Thyroid gland (tissue), 4 donors: ENCODE data around the gene CLIC5. TPM values are rescaled to one million over a fixed set of nuclear protein-coding genes. Genes with fewer than 3 reads are reported as not detected.

Experiments used
- DNase-seq, 2 donors: peaks; one replicate each; pipeline ENCODE4 v3.0.0-alpha.2; 2019
- H3K27ac ChIP-seq, 3 donors: fragments of 200-600 bp; sonication (generic); 1 replicate in 2 of 3; 2 replicates in 1 of 3; pipeline ENCODE4 v1.5.1; 2016 to 2019; ENCODE audit warnings: mild to moderate bottlenecking in 1 of 3, moderate library complexity in 1 of 3
- H3K27me3 ChIP-seq: fragments of 200-600 bp; sonication (generic); one replicate; pipeline ENCODE4 v1.5.1; 2019
- H3K36me3 ChIP-seq, 2 donors: fragments of 200-600 bp; sonication (generic); one replicate each; pipeline ENCODE4 v1.5.1; 2016 to 2019
- H3K4me1 ChIP-seq, 2 donors: fragments of 200-600 bp; sonication (generic); one replicate each; pipeline ENCODE4 v1.5.1; 2017 to 2019
- H3K4me3 ChIP-seq, 3 donors: fragments of 200-600 bp; sonication (generic); replicated peaks in 1 of 3; 1 replicate in 2 of 3; 2 replicates in 1 of 3; pipeline ENCODE4 v1.5.1; 2016; ENCODE audit warnings: mild to moderate bottlenecking in 1 of 3
- H3K9me3 ChIP-seq: fragments of 200-600 bp; sonication (generic); one replicate; pipeline ENCODE4 v1.5.1; 2017
- POLR2A ChIP-seq, 2 donors: fragments of 450-650 bp; IDR thresholded peaks; one replicate each; pipeline ENCODE4 v1.6.1; 2017; ENCODE audit warnings: antibody characterized with exemption in 2 of 2, mild to moderate bottlenecking in 2 of 2, moderate library complexity in 1 of 2
- WGBS, 2 donors: methylation state at CpG; one replicate each; pipeline ENCODE4 v1.1.5; 2017; 5-methylcytosine and 5-hydroxymethylcytosine counted together
- intact Hi-C: fragments of 100-400 bp; cut with DNase I; formaldehyde crosslinking; loops from one replicate; pipeline ENCODE4 v1.15.1; 2023
- total RNA-seq, 4 donors: library from RNA; depleted of rRNA; stranded (reverse); fragments of >200 nt; gene quantifications; one replicate each; pipeline ENCODE4 v1.2.3, GENCODE V29; 2016
- TF ChIP-seq, protein P1 (sequence below), 6 experiments: fragments of 200-600 bp in 3 of 6; fragments of 450-650 bp in 3 of 6; sonication (generic) in 3 of 6; IDR thresholded peaks; one replicate each; pipeline ENCODE4 v1.5.1; 2016 to 2019; ENCODE audit warnings: antibody characterized with exemption in 6 of 6, mild to moderate bottlenecking in 2 of 6, inconsistent platforms in 1 of 6, moderate library complexity in 1 of 6

Gene CLIC5
- total RNA-seq, 4 donors from 2014 or later: 10.5 to 15.5 (median 11.7) TPM

- Histone ChIP-seq H3K4me1 (peaks cover 42 to 60% of the 10 kb centered on the region in 2 donors), H3K27ac (peak overlapping the region; percentile 68 to 86 (median 73)), H3K9me3 (no peaks in the 10 kb centered on the region), H3K4me3 (no peak overlapping the region), H3K27me3 (no peaks in the 10 kb centered on the region), H3K36me3 (no peaks in the 10 kb centered on the region)
- intact Hi-C loops: no loop called here
- no peak for DNase-seq
- no peak for TF ChIP-seq POLR2A (IDR thresholded peaks at IDR 0.05)
- TF ChIP-seq, protein P1, sequence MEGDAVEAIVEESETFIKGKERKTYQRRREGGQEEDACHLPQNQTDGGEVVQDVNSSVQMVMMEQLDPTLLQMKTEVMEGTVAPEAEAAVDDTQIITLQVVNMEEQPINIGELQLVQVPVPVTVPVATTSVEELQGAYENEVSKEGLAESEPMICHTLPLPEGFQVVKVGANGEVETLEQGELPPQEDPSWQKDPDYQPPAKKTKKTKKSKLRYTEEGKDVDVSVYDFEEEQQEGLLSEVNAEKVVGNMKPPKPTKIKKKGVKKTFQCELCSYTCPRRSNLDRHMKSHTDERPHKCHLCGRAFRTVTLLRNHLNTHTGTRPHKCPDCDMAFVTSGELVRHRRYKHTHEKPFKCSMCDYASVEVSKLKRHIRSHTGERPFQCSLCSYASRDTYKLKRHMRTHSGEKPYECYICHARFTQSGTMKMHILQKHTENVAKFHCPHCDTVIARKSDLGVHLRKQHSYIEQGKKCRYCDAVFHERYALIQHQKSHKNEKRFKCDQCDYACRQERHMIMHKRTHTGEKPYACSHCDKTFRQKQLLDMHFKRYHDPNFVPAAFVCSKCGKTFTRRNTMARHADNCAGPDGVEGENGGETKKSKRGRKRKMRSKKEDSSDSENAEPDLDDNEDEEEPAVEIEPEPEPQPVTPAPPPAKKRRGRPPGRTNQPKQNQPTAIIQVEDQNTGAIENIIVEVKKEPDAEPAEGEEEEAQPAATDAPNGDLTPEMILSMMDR (IDR thresholded peaks at IDR 0.05): no peak
Measured at GRCh38 chr6:45963896-45964295, 51.8 kb downstream of the CLIC5 start.

DNA sequence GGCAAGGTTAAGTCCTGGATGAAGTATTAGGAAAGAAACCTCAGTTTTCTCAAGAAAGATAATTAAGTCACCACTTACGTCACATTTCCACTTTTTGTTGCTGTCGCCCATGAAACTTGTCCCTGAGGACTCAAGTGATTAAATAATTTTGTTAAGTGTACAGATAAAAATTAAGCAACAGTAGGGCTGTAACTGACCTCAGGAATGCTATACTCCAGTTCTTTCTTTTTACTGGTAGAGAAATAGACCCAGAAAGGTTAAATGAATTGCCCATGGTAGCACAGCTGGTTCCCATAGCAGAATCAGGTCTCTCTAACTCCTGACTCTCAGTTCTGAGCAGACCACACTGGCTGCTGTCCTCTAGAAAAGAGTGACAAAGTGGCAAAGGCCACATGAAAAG is 54.5 kb downstream of the CLIC5 start:
- Histone ChIP-seq H3K4me1 (peaks cover 43 to 55% of the 10 kb centered on the region in 2 donors), H3K4me3 (no peak overlapping the region), H3K27ac (peak overlapping the region in 2 of 3 donors; percentile 75 to 87), H3K9me3 (no peaks in the 10 kb centered on the region), H3K36me3 (no peaks in the 10 kb centered on the region), H3K27me3 (no peaks in the 10 kb centered on the region)
- intact Hi-C loops: no loop called here
- WGBS, 2 donors: 85 to 92% methylated on average over 2 of the region's 2 CpGs
- TF ChIP-seq, protein P1 (IDR thresholded peaks at IDR 0.05): no peak
- no peak for TF ChIP-seq POLR2A (IDR thresholded peaks at IDR 0.05)
- DNase-seq: no peak

DNA sequence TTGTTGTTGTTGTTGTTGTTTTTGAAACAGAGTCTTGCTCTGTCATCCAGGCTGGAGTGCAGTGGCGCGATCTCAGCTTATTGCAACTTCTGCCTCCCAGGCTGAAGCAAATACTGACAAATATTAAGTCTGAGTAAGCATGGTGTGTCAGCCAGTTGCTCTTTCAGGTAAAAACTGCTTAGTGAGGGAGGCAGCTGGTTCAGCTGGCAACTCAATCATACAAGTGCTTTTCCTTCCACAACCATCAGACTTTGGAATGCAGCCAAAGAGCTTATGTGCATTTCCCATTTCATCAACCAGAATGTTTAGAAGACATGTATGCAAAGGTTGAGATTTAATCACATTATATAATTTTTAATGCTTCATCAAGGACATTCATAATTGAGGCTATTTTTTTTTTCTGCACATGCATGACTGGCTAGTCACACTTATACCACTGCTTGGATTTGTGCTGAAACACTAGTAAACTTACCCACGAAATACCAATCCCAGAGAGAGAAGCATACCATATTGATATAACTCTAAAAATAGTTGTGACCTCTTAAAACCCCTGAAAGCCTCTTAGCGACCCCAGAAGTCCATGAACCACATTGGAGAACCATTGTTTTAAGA is 56.0 kb downstream of the CLIC5 start:
- intact Hi-C loops: no loop called here
- Histone ChIP-seq H3K4me3 (no peak overlapping the region), H3K27ac (peak overlapping the region; percentile 75 to 89 (median 87)), H3K9me3 (no peaks in the 10 kb centered on the region), H3K36me3 (no peaks in the 10 kb centered on the region), H3K4me1 (peaks cover 33 to 40% of the 10 kb centered on the region in 2 donors), H3K27me3 (no peaks in the 10 kb centered on the region)
- DNase-seq: peak; percentile 53 to 62
- 28 to 29% methylated on average over 4 of the region's 4 CpGs for WGBS, 2 donors
- TF ChIP-seq, protein P1 (IDR thresholded peaks at IDR 0.05): no peak
- no peak for TF ChIP-seq POLR2A (IDR thresholded peaks at IDR 0.05)

DNA sequence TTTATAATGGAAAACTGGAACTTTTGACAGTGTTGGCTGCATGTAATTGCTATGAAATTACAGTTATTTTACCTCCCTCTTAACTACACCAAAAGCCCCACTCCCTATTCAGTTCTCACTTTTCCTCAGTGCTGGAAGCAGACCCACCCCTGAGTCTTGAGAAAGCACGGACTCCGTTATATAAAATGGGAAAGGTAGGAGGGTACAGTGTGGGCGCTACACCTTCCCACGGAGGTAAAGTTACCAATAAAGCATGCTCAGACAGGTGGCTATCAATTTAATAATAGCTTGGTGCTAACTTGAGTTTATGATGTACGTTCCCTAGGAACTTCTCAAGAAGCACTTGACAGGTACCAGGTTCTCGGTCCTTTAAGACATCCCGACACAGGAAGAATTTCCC is 59.0 kb downstream of the CLIC5 start:
- H3K27me3 ChIP-seq: no peaks in the 10 kb centered on the region
- DNase-seq: no peak
- H3K36me3 ChIP-seq: no peaks in the 10 kb centered on the region
- no peak overlapping the region for H3K27ac ChIP-seq
- no peak overlapping the region for H3K4me3 ChIP-seq
- H3K9me3 ChIP-seq: no peaks in the 10 kb centered on the region
- WGBS, 2 donors: 91% methylated on average over 7 of the region's 7 CpGs
- intact Hi-C loops: no loop called here
- TF ChIP-seq POLR2A (IDR thresholded peaks at IDR 0.05): no peak
- TF ChIP-seq, protein P1 (IDR thresholded peaks at IDR 0.05): no peak
- peaks cover 35 to 36% of the 10 kb centered on the region in 2 donors for H3K4me1 ChIP-seq

GRCh38 chr6:45956176-45956575 is 59.5 kb downstream of the CLIC5 start:
- TF ChIP-seq POLR2A (IDR thresholded peaks at IDR 0.05): no peak
- TF ChIP-seq, protein P1 (IDR thresholded peaks at IDR 0.05): no peak
- 68 to 71% methylated on average over 5 of the region's 5 CpGs for WGBS, 2 donors
- H3K27me3 ChIP-seq: no peaks in the 10 kb centered on the region
- H3K27ac ChIP-seq: no peak overlapping the region
- intact Hi-C loops: no loop called here
- peaks cover 35 to 38% of the 10 kb centered on the region in 2 donors for H3K4me1 ChIP-seq
- DNase-seq: no peak
- no peaks in the 10 kb centered on the region for H3K9me3 ChIP-seq
- no peaks in the 10 kb centered on the region for H3K36me3 ChIP-seq
- no peak overlapping the region for H3K4me3 ChIP-seq
